GM18870 (cell line): Measurements from ENCODE around the gene PIF1.

Experiments
- ATAC-seq: cut with Tn5 transposase; IDR thresholded peaks from one replicate; pipeline ENCODE4 v1.9.1; 2021; ENCODE audit warnings: moderate library complexity; ENCODE audit not compliant: unreplicated experiment

PIF1 gene

GRCh38 chr15:64775551-64776401 lies 49.7 kb downstream of the PIF1 start, which contains the start of gene RBPMS2:
TSS of gene RBPMS2 (minus strand) at chr15:64775589. CDS start at chr15:64775319, 270 bp downstream.
- no peak for ATAC-seq

DNA sequence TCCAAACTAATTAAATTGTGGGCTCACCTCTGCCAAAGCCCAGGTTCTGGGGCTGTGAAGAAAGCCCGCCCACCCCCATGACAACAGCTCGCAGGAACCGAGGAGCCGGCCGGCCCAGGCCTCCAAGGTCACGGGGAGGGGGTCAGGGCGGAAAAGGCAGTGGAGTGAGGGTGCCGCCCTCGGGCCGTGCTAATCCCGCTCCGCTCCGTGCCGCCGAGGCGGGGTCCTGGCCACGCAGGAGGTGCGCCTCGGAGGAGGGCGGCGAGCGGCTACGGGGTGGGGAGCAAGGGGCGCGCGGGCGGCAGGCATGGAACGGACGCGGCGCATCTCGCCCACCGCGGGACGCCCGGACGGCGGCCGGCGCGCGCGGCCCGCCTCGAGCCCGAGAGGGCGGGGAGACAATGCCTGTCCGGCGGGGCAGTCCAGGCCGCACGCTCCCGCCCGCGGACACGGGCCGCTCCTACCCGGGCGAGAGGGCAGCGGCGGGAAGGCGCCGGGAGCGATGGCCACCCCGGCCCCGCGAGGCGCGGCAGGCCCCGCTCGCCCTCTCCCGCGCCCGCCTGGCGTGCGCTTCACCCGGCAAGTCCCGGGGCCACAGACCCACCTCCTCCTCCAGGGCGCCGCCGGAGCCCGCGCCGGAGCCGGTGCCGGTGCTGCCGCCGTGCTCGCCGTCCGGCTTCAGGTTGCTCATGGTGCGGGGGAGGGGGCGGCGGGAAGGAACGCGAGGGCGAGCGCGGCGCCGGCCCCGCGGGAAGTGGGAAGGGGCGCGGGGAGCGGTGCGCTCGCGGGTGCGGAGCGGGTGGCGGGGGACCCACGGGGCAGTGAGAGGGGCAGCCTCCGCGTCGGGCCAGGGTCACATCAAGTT lies 50.6 kb downstream of the PIF1 start:
- no peak for ATAC-seq

DNA sequence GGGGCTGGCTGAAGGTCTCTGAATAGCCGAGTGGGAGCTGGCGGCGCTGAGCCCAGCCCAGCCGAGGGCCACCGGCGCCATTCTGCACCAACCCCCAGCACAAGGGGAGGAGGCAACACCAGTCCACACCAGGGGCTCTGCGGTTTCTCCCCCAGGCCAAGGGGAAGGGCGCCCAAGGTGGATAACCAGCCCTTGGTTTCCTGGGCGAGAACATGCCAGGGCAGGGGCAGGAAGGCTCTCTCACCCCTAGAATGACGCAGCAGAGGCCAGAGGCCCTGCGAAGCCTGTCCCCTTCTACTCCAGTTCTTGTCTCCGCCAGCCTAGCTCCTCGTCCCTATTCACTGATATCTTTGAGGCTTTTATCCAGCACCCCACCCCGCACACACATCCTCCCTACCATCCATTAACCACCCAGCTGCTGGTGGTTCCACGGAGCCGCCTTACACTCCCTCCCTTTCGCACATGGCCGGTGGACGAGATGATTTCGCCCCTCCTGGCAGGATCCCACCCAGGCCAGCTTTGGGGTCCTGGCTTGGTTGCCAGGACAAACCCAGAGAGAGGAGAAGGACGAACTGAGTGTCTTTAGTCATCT lies 51.3 kb downstream of the PIF1 start:
- ATAC-seq, result no peak

GRCh38 chr15:64773606-64774005 lies 51.8 kb downstream of the PIF1 start:
- ATAC-seq, result no peak

DNA sequence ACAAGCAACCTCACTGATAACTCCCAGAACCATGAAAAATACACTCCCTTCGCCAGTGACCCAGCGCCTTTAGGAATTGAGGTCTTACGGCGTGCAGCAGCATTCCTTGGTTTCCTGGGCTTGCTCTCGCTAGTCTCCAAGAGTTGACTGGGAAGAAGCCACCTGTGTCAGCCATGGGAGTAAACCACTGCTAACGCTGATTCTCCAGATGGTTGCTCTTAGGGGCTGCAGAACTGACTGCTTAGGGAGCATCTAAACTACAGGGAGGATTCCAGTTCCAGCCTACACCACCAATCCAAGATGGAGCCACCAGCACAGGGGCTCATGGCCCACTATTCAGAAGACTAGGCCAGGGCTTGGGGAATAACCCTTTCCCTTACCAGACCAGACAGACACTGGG lies 52.5 kb downstream of the PIF1 start:
- ATAC-seq, result no peak

GRCh38 chr15:64772488-64772887 lies 53.0 kb downstream of the PIF1 start:
- no peak for ATAC-seq

DNA sequence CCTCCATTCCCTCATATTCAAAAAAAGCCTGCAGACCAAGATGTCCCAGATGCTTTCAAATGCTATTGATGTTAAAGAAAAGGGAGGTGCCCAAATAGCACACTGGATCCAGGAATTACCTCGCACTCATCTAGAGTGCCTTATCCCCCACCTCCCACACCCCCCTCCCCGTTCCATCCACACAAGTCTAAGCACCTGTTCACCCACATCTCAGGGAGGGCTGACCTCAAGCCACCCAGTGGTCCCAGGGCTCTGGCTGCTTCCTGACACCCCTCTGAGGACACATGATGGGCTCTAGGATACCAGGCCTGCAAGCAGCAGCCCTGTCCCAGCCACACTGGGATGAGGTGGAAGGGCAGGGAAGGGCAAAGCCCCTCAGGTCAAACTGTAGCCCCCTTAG lies 54.8 kb downstream of the PIF1 start:
- ATAC-seq, result no peak

GRCh38 chr15:64767203-64767602 lies 58.2 kb downstream of the PIF1 start:
- no peak for ATAC-seq

DNA sequence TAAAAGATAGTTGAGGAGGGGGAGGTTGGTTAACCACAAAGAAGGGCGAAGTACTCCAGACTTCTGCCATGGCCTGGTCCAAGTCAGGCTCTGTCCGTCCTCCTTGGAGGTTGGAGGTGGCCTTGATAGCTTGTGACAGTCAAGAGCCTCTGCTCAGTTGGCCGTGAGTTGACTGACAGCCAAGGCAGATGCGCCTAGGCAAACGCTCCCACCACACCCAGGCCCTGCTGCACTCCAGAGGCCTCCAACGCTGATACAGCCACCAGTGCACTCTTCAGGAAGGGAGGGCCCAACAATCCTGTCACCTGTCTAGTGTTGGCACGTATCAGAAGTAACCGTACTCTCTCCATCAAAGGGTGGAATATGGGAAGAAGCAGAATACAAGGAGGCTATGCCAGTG lies 59.4 kb downstream of the PIF1 start:
- no peak for ATAC-seq
